ENCODE measurements around the gene PSME3IP1. TPM values are rescaled to one million over a fixed set of nuclear protein-coding genes. Genes with fewer than 3 reads are reported as not detected.

The PSME3IP1 gene
- total RNA-seq, 1 experiment from 2014 or later = 104 TPM

DNA sequence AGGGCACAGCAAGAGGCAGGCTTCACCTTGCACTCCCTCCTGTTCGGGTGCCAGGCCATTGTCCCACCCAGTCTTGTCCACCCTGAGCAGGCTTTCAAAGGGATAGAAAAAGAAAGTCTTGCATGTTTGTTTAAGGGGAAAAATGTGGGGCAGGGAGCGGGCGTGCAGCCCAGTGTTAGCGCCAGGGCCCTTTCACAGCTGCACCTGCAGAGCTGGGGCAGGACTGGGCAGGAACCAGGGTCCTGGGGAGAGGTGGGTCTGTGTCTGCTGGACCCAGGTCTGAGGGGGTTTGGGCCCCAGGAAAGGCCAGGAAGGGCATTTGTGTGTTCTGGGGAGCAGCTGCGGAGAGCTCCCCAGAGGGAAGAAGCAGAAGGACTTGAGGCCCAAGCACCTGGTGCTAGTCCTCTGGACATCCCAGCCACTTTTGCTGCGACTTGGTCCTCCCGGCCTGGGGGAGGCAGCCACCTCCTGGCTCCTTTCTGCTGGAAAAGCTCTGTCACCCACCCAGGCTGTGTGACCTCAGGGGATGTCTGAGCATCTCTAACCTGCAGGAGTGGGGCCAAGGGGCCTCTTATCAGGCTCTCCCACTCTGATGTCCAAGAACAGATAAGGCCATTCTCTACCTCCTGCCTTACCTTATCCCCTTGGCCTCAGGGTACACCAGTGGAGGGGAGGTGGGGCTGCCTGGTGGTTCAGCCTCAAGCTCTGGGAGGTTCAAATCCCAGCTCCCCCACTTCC is 44.7 kb downstream of the PSME3IP1 start (continued):
- TF ChIP-seq STAT6 (CRISPR knock-in tag; conservative IDR thresholded peaks at IDR 0.05; ENCODE audit: low read depth) (no peak), FOXP4 (CRISPR knock-in tag; IDR thresholded peaks at IDR 0.05) (no peak), MXD4 (CRISPR knock-in tag; IDR thresholded peaks at IDR 0.05; ENCODE audit: borderline replicate concordance) (no peak)

- ChIA-PET POLR2A (no interaction called here), CTCF (no interaction called here)
- Mint-ChIP-seq H3K36me3 (no peaks in the 10 kb centered on the region), H3K27me3 (ENCODE audit: low read depth) (no peaks in the 10 kb centered on the region), H3K27ac (peak overlapping the region; percentile 18; the same call in 1 of the 2 replicates), H3K4me1 (peaks cover 11% of the 10 kb centered on the region), H3K9me3 (no peaks in the 10 kb centered on the region), H3K4me3 (no peak overlapping the region)
- DNase-seq (ENCODE audit: low spot score) (no peak), ATAC-seq (no peak)
- no peak for TF ChIP-seq IRF2 (CRISPR knock-in tag; IDR thresholded peaks at IDR 0.05; ENCODE audit: borderline replicate concordance, low read depth)
These were observed 47.4 kb downstream of the PSME3IP1 start for GRCh38 chr16:57138281-57138935.

DNA sequence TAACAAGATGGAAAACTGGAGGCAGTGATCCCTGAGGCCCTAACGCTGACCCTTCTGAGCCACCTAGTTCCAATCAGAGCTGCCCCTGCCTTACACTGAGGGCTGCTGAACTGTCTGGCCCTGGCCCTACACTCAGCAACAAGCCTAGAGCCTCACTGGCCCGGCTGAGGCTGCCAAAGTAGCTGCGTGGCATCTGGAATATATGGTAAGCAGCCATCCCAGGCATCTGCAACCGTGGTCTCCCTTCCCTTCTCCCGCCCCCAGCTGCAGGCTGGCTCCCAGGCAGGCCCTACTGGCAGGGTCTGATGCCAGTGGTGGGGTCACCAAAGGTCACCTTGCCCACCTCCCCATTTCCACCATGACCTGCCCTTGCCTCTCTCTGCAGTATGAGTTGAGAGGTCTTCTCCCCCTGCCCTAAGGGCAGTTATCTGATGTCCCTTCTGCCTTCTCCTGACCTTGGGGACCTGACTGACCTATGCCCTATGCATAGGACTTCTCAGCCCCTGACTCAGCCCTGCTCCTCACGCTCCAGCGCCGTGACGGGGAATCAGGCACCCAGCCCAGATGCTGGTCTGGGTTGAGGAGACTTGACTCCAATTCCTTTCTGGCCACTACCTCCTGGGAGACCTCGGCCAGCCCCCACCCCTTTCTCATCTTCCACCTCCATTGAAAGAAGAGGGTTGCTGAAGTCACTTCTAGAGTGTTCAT is 48.1 kb downstream of the PSME3IP1 start:
- H3K27ac Mint-ChIP-seq = peak overlapping the region; percentile 18; the same call in 1 of the 2 replicates
- H3K4me3 Mint-ChIP-seq = no peak overlapping the region
- no peaks in the 10 kb centered on the region for H3K27me3 Mint-ChIP-seq (ENCODE audit: low read depth)
- peaks cover 11% of the 10 kb centered on the region for H3K4me1 Mint-ChIP-seq
- no peaks in the 10 kb centered on the region for H3K36me3 Mint-ChIP-seq
- no peaks in the 10 kb centered on the region for H3K9me3 Mint-ChIP-seq
- POLR2A ChIA-PET = no interaction called here
- DNase-seq (ENCODE audit: low spot score) (no peak), ATAC-seq (no peak)
- CTCF ChIA-PET = interaction anchor here (1.2 kb wide), 1 partner anchor 14 kb away, joined by 3 read pairs; no protein-coding TSS in a partner anchor
- no peak for TF ChIP-seq ZNF121 (CRISPR knock-in tag; IDR thresholded peaks at IDR 0.05)
- TF ChIP-seq ZNF671 (CRISPR knock-in tag; IDR thresholded peaks at IDR 0.05) = no peak
- TF ChIP-seq E2F5 (CRISPR knock-in tag; IDR thresholded peaks at IDR 0.05) = no peak
- TF ChIP-seq HMGA2 (CRISPR knock-in tag; IDR thresholded peaks at IDR 0.05) = no peak
- no peak for TF ChIP-seq GABPB1 (CRISPR knock-in tag; IDR thresholded peaks at IDR 0.05)
- TF ChIP-seq CBFB (CRISPR knock-in tag; IDR thresholded peaks at IDR 0.05; ENCODE audit: low read depth) = no peak
- TF ChIP-seq NR3C1 (CRISPR knock-in tag; conservative IDR thresholded peaks at IDR 0.05; ENCODE audit: low read depth) = no peak
- TF ChIP-seq ZNF138 (CRISPR knock-in tag; conservative IDR thresholded peaks at IDR 0.05) = no peak
- TF ChIP-seq PRRX2 (CRISPR knock-in tag; IDR thresholded peaks at IDR 0.05) = no peak
- no peak for TF ChIP-seq NR2C2 (CRISPR knock-in tag; IDR thresholded peaks at IDR 0.05)
- TF ChIP-seq ZNF232 (CRISPR knock-in tag; IDR thresholded peaks at IDR 0.05) = no peak
- no peak for TF ChIP-seq ESRRA (CRISPR knock-in tag; IDR thresholded peaks at IDR 0.05; ENCODE audit: borderline replicate concordance)
- no peak for TF ChIP-seq ZNF263 (CRISPR knock-in tag; IDR thresholded peaks at IDR 0.05; ENCODE audit: low read depth)
- no peak for TF ChIP-seq SP1 (CRISPR knock-in tag; conservative IDR thresholded peaks at IDR 0.05)
- TF ChIP-seq, protein P1, sequence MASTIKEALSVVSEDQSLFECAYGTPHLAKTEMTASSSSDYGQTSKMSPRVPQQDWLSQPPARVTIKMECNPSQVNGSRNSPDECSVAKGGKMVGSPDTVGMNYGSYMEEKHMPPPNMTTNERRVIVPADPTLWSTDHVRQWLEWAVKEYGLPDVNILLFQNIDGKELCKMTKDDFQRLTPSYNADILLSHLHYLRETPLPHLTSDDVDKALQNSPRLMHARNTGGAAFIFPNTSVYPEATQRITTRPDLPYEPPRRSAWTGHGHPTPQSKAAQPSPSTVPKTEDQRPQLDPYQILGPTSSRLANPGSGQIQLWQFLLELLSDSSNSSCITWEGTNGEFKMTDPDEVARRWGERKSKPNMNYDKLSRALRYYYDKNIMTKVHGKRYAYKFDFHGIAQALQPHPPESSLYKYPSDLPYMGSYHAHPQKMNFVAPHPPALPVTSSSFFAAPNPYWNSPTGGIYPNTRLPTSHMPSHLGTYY (CRISPR knock-in tag; IDR thresholded peaks at IDR 0.05) = no peak
